Duodenal mucosa (tissue), 2 donors: ENCODE data around the gene TIMM22.
A peak's percentile ranks its signal among the peaks of the same experiment; 100 is the strongest.

Experiments
- H3K27ac ChIP-seq: one replicate; pipeline ENCODE4 v1.7.0; 2013; ENCODE audit warnings: low read depth, low read length
- H3K27me3 ChIP-seq, 2 donors: one replicate each; pipeline ENCODE4 v1.7.0; 2013; ENCODE audit warnings: low read length in 2 of 2, control low read depth in 1 of 2; ENCODE audit not compliant: insufficient read depth in 2 of 2, control insufficient read depth in 1 of 2
- H3K36me3 ChIP-seq, 2 donors: one replicate each; pipeline ENCODE4 v1.7.0; 2013; ENCODE audit warnings: low read length in 2 of 2, control low read depth in 1 of 2; ENCODE audit not compliant: insufficient read depth in 2 of 2, control insufficient read depth in 1 of 2
- H3K4me1 ChIP-seq, 2 donors: one replicate each; pipeline ENCODE4 v1.7.0; 2013; ENCODE audit warnings: low read length in 2 of 2, control low read depth in 1 of 2; ENCODE audit not compliant: insufficient read depth in 2 of 2, control insufficient read depth in 1 of 2
- H3K4me3 ChIP-seq, 2 donors: one replicate each; pipeline ENCODE4 v1.7.0; 2013; ENCODE audit warnings: low read length in 2 of 2, low read depth in 1 of 2
- H3K9ac ChIP-seq, 2 donors: one replicate each; pipeline ENCODE4 v1.7.0; 2013; ENCODE audit warnings: low read length in 2 of 2, low read depth in 1 of 2
- H3K9me3 ChIP-seq, 2 donors: one replicate each; pipeline ENCODE4 v1.7.0; 2013; ENCODE audit warnings: low read length in 2 of 2, control low read depth in 1 of 2; ENCODE audit not compliant: control insufficient read depth in 1 of 2

The TIMM22 gene

GRCh38 chr17:1019451-1019850, 22.5 kb downstream of the TIMM22 start:
- no peaks in the 10 kb centered on the region for H3K27me3 ChIP-seq
- no peak overlapping the region for H3K4me3 ChIP-seq
- H3K27ac ChIP-seq = peak overlapping the region; percentile 10
- no peaks in the 10 kb centered on the region for H3K4me1 ChIP-seq
- H3K9me3 ChIP-seq = no peaks in the 10 kb centered on the region
- H3K36me3 ChIP-seq = peaks cover 0 to 30% of the 10 kb centered on the region in 2 donors
- H3K9ac ChIP-seq = no peak overlapping the region

- H3K4me3 ChIP-seq = no peak overlapping the region
- H3K27me3 ChIP-seq = no peaks in the 10 kb centered on the region
- H3K9ac ChIP-seq = no peak overlapping the region
- no peak overlapping the region for H3K27ac ChIP-seq
- peaks cover 3 to 39% of the 10 kb centered on the region in 2 donors for H3K36me3 ChIP-seq
- H3K9me3 ChIP-seq = no peaks in the 10 kb centered on the region
- no peaks in the 10 kb centered on the region for H3K4me1 ChIP-seq
Observed at GRCh38 chr17:1021147-1021546, 24.2 kb downstream of the TIMM22 start.

GRCh38 chr17:1022278-1023024, 25.5 kb downstream of the TIMM22 start:
- H3K4me3 ChIP-seq = no peak overlapping the region
- H3K36me3 ChIP-seq = peaks cover 7 to 39% of the 10 kb centered on the region in 2 donors

DNA sequence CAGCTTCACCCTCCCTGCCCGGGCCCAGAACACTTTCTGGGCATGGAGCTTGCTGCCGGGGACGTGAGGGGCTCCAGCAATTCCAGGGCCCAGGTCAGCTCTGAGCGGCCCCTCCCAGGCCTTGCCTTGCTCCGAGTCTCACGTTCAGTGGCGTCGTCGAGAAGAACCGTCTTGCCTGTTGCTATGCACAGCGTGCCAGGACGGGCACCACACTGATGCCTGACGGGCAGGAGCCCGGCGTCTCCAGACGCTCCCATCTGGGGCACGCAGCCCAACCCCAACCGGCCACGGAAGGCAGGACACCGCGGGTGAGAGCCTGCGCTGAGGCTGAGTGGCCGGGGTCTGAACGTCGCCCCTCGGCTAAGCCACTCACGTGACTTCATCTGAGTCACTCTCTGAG, 27.1 kb downstream of the TIMM22 start:
- H3K36me3 ChIP-seq = peaks cover 8 to 41% of the 10 kb centered on the region in 2 donors
- no peaks in the 10 kb centered on the region for H3K9me3 ChIP-seq
- no peak overlapping the region for H3K27ac ChIP-seq
- H3K27me3 ChIP-seq = no peaks in the 10 kb centered on the region
- no peak overlapping the region for H3K4me3 ChIP-seq
- no peaks in the 10 kb centered on the region for H3K4me1 ChIP-seq
- H3K9ac ChIP-seq = no peak overlapping the region

More at GRCh38 chr17:1022278-1023024, 25.5 kb downstream of the TIMM22 start:
- no peaks in the 10 kb centered on the region for H3K4me1 ChIP-seq
- no peak overlapping the region for H3K27ac ChIP-seq
- H3K9me3 ChIP-seq = no peaks in the 10 kb centered on the region
- no peak overlapping the region for H3K9ac ChIP-seq
- H3K27me3 ChIP-seq = no peaks in the 10 kb centered on the region

- H3K9ac ChIP-seq = no peak overlapping the region
- no peak overlapping the region for H3K27ac ChIP-seq
- no peak overlapping the region for H3K4me3 ChIP-seq
- no peaks in the 10 kb centered on the region for H3K4me1 ChIP-seq
- H3K36me3 ChIP-seq = peaks cover 8 to 44% of the 10 kb centered on the region in 2 donors
- no peaks in the 10 kb centered on the region for H3K9me3 ChIP-seq
- no peaks in the 10 kb centered on the region for H3K27me3 ChIP-seq
Observed at GRCh38 chr17:1025733-1026598, 29.0 kb downstream of the TIMM22 start.

DNA sequence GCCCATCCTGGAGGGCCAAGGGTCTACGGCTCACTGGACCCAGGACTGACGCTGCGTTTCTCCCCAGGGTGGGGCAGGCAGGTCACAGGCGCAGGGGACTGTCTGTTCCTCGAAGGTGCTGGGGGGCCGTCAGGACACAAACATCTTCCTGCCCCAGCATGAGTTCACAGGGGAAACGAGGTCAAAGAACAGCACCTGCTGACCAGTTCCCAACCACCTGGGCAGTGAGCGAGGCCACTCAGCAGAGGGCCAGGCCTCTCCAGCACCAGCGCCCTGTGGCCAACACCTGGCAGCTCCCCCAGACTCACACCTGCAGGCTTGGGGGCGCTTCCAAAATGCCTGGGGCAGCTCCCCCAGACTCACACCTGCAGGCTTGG, 29.7 kb downstream of the TIMM22 start:
- Histone ChIP-seq H3K4me3 (no peak overlapping the region), H3K4me1 (no peaks in the 10 kb centered on the region), H3K9ac (no peak overlapping the region), H3K36me3 (peaks cover 8 to 45% of the 10 kb centered on the region in 2 donors), H3K27ac (no peak overlapping the region), H3K9me3 (no peaks in the 10 kb centered on the region), H3K27me3 (no peaks in the 10 kb centered on the region)

DNA sequence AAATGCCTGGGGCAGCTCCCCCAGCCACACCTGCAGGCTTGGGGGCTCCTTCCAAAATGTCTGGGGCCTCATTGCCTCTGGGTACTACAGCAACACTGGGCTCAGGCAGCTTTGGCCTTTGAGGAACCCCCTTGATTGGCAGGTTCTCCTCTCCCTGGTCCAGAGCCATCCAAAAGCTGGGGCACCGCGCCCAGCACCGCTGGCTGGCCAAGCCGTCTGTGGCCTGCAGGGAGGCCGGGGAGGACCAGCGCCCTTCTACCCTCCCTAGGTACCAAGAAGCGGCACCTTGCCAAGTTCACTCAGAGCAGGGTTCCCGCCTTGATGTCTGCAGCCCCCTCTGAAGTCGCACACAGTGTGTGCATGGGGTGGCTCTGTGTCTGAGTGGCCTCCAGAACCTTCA, 30.1 kb downstream of the TIMM22 start:
- Histone ChIP-seq H3K27ac (no peak overlapping the region), H3K36me3 (peaks cover 8 to 45% of the 10 kb centered on the region in 2 donors), H3K4me3 (no peak overlapping the region), H3K9ac (no peak overlapping the region), H3K27me3 (no peaks in the 10 kb centered on the region), H3K4me1 (no peaks in the 10 kb centered on the region), H3K9me3 (no peaks in the 10 kb centered on the region)

DNA sequence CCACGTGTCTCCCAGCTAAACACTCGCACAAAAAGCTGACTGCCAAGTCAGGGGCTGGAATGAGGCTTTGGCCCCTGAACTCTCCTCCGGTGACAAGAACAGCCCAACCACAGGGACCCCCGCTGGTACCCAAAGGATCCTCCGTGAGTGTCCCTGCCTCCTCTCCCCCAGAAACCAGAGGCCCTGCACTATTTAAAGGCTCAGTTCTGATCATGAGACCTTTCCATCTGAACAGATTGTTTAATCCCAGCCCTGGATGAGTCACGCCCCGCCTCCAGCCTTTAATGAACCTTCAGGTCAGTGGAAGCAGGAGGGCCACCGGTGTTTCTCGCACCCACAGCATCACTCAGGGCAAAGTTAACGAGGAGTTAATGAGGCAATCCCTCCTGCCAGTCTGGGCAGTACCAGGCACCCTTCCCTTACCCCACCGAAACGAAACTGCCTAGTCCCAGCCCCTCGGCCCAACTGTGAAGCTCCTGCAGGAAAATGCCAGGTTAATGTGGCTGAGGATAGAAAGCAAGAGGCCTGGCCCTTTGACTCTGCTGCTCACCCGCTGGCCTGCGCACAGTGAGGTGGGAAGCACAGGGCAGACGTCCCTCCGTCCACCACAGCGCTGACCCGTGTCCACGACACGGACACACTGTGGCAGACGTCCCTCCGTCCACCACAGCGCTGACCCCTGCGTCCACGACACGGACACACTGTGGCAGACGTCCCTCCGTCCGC, 32.4 kb downstream of the TIMM22 start:
- no peak overlapping the region for H3K9ac ChIP-seq
- peaks cover 12 to 58% of the 10 kb centered on the region in 2 donors for H3K36me3 ChIP-seq
- no peaks in the 10 kb centered on the region for H3K27me3 ChIP-seq
- no peaks in the 10 kb centered on the region for H3K4me1 ChIP-seq
- no peaks in the 10 kb centered on the region for H3K9me3 ChIP-seq
- peak overlapping the region; percentile 54 for H3K27ac ChIP-seq
- no peak overlapping the region for H3K4me3 ChIP-seq

DNA sequence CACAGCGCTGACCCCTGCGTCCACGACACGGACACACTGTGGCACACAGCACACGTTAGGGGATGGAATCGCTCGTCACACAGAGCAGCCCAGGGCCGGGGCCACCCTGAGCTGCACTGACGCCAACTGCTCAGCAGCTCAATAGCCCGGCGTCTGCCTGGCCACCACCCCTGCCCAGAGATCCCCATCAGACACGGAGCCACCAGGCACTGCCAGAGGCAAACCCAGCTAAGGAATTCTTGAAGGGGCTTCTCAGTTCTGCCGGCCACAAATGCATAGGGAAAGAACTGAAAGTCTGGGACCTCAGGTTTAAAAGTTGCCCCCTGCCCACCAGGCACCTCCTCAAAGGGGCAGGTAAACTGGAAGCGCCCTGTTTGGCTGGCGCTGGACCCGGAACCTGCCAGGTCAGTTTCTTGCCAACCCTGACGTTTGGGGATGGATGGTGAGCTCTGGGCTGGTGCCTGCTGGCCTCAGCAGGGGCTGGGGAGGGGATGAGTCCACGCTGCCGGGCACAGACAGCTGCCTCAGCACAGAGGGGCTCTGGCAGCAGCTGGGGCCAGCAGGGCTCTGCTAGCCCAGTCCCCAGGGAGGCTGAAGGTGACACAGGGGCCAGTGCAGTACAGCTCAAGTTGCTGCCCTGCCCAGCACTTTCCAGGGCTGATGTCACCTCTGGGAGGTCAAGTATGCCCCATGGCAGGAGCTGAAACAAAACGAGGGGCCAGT, 33.2 kb downstream of the TIMM22 start:
- peak overlapping the region; percentile 54 for H3K27ac ChIP-seq
- H3K27me3 ChIP-seq = no peaks in the 10 kb centered on the region
- H3K4me1 ChIP-seq = no peaks in the 10 kb centered on the region
- H3K9me3 ChIP-seq = no peaks in the 10 kb centered on the region
- no peak overlapping the region for H3K9ac ChIP-seq
- no peak overlapping the region for H3K4me3 ChIP-seq
- peaks cover 12 to 66% of the 10 kb centered on the region in 2 donors for H3K36me3 ChIP-seq
